ENCODE data around the gene SCYL2. TPM values are rescaled to one million over a fixed set of nuclear protein-coding genes. Genes with fewer than 3 reads are reported as not detected.
"Not testable (repeated sequence)": the region's sequence is repeated elsewhere in the genome, so short reads cannot be mapped to it uniquely, and the experiment has no call there.

SCYL2 gene, protein sequence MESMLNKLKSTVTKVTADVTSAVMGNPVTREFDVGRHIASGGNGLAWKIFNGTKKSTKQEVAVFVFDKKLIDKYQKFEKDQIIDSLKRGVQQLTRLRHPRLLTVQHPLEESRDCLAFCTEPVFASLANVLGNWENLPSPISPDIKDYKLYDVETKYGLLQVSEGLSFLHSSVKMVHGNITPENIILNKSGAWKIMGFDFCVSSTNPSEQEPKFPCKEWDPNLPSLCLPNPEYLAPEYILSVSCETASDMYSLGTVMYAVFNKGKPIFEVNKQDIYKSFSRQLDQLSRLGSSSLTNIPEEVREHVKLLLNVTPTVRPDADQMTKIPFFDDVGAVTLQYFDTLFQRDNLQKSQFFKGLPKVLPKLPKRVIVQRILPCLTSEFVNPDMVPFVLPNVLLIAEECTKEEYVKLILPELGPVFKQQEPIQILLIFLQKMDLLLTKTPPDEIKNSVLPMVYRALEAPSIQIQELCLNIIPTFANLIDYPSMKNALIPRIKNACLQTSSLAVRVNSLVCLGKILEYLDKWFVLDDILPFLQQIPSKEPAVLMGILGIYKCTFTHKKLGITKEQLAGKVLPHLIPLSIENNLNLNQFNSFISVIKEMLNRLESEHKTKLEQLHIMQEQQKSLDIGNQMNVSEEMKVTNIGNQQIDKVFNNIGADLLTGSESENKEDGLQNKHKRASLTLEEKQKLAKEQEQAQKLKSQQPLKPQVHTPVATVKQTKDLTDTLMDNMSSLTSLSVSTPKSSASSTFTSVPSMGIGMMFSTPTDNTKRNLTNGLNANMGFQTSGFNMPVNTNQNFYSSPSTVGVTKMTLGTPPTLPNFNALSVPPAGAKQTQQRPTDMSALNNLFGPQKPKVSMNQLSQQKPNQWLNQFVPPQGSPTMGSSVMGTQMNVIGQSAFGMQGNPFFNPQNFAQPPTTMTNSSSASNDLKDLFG
- total RNA-seq: 10 to 100 TPM; 51.0 to 72.8 (median 61.4) TPM

GRCh38 chr12:100266835-100267602 is at the start of gene SCYL2, which contains the start of gene DEPDC4:
SCYL2 (plus strand) TSS chr12:100267177; CDS start chr12:100282971, 15,794 bp downstream.
DEPDC4 (minus strand) TSS chr12:100267079; CDS start chr12:100267076, 3 bp downstream.
- H3K36me3 ChIP-seq: no peaks in the 10 kb centered on the region
- H3K27ac ChIP-seq: peak within 1 kb of the TSS; percentile 96 to 99 (median 97)
- H3K4me3 ChIP-seq: peak within 1 kb of the TSS; percentile 83 to 98
- TF ChIP-seq EP300 (IDR thresholded peaks at IDR 0.05): no peak
- TF ChIP-seq POLR2AphosphoS5 (IDR thresholded peaks at IDR 0.05): peak; percentile 63
- TF ChIP-seq, protein P1, sequence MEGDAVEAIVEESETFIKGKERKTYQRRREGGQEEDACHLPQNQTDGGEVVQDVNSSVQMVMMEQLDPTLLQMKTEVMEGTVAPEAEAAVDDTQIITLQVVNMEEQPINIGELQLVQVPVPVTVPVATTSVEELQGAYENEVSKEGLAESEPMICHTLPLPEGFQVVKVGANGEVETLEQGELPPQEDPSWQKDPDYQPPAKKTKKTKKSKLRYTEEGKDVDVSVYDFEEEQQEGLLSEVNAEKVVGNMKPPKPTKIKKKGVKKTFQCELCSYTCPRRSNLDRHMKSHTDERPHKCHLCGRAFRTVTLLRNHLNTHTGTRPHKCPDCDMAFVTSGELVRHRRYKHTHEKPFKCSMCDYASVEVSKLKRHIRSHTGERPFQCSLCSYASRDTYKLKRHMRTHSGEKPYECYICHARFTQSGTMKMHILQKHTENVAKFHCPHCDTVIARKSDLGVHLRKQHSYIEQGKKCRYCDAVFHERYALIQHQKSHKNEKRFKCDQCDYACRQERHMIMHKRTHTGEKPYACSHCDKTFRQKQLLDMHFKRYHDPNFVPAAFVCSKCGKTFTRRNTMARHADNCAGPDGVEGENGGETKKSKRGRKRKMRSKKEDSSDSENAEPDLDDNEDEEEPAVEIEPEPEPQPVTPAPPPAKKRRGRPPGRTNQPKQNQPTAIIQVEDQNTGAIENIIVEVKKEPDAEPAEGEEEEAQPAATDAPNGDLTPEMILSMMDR (IDR thresholded peaks at IDR 0.05): peak in 1 of 4 experiments; percentile 31
- TF ChIP-seq POLR2A (IDR thresholded peaks at IDR 0.05): peak; percentile 57 to 69
- no peaks in the 10 kb centered on the region for H3K27me3 ChIP-seq
- no peaks in the 10 kb centered on the region for H3K9me3 ChIP-seq
- H3K4me1 ChIP-seq: peaks cover 7 to 48% (median 11%) of the 10 kb centered on the region in 3 donors
- 0% methylated on average over 2 to 8 of the region's 62 CpGs for WGBS, 2 donors (ENCODE audit: low coverage in 1 of 2)
- peak; percentile 93 for ATAC-seq

- peaks cover 3 to 86% of the 10 kb centered on the region in 2 donors for H3K36me3 ChIP-seq
- no peak for ATAC-seq
- H3K27ac ChIP-seq: no peak overlapping the region
- TF ChIP-seq POLR2AphosphoS5 (IDR thresholded peaks at IDR 0.05) (no peak), POLR2A (IDR thresholded peaks at IDR 0.05) (no peak), EP300 (IDR thresholded peaks at IDR 0.05) (no peak)
- TF ChIP-seq, protein P1 (IDR thresholded peaks at IDR 0.05): no peak
- no peaks in the 10 kb centered on the region for H3K4me1 ChIP-seq
- H3K9me3 ChIP-seq: no peaks in the 10 kb centered on the region
- no peak overlapping the region for H3K4me3 ChIP-seq
- WGBS, 2 donors (ENCODE audit: low coverage in 1 of 2): 75 to 83% methylated on average over 5 of the region's 5 CpGs
- no peaks in the 10 kb centered on the region for H3K27me3 ChIP-seq
Observed at GRCh38 chr12:100219328-100220109, 47.5 kb upstream of the SCYL2 start.

- ATAC-seq: no peak
- Histone ChIP-seq H3K27ac (no peak overlapping the region), H3K27me3 (no peaks in the 10 kb centered on the region), H3K4me1 (no peaks in the 10 kb centered on the region), H3K4me3 (no peak overlapping the region), H3K9me3 (no peaks in the 10 kb centered on the region), H3K36me3 (peaks cover 3 to 83% of the 10 kb centered on the region in 2 donors)
- whole genome bisulfite sequencing, 2 donors (ENCODE audit: low coverage in 1 of 2): 80 to 83% methylated on average over 2 to 3 of the region's 3 CpGs
- no peak for TF ChIP-seq EP300 (IDR thresholded peaks at IDR 0.05)
- TF ChIP-seq POLR2AphosphoS5 (IDR thresholded peaks at IDR 0.05): no peak
- TF ChIP-seq, protein P1 (IDR thresholded peaks at IDR 0.05): no peak
- no peak for TF ChIP-seq POLR2A (IDR thresholded peaks at IDR 0.05)
Observed at GRCh38 chr12:100221523-100221922, 45.5 kb upstream of the SCYL2 start.

- H3K9me3 ChIP-seq, H3K27ac ChIP-seq, ATAC-seq, H3K27me3 ChIP-seq, H3K4me3 ChIP-seq, H3K4me1 ChIP-seq: not testable (repeated sequence)
- peaks cover 3 to 83% of the 10 kb centered on the region in 2 donors for H3K36me3 ChIP-seq
- WGBS, 2 donors (ENCODE audit: low coverage in 1 of 2): 94 to 98% methylated on average over 3 to 5 of the region's 6 CpGs
Observed at GRCh38 chr12:100222173-100222572, 44.8 kb upstream of the SCYL2 start.

Measured in gastroesophageal sphincter (tissue), 4 donors.